Measurements from ENCODE around the gene ATXN2.
"Not testable (repeated sequence)": the region's sequence is repeated elsewhere in the genome, so short reads cannot be mapped to it uniquely, and the experiment has no call there.

GRCh38 chr12:111507719-111508118, 91.4 kb downstream of the ATXN2 start:
- TF ChIP-seq POLR2A (IDR thresholded peaks at IDR 0.05); CTCF (IDR thresholded peaks at IDR 0.05 in 4 of 5, conservative IDR thresholded peaks at IDR 0.05 in 1 of 5): not testable (repeated sequence)
